K562 (cell line): ENCODE data around the gene TJP3. TPM values are rescaled to one million over a fixed set of nuclear protein-coding genes. Genes with fewer than 3 reads are reported as not detected.

Experiments
- ATF7 ChIP-seq: fragments of 450-650 bp; IDR thresholded peaks from 2 replicates; pipeline ENCODE4 v1.7.1; 2014; ENCODE audit warnings: mild to moderate bottlenecking, moderate library complexity
- CC2D1A ChIP-seq: fragments of 450-650 bp; IDR thresholded peaks from 2 replicates; pipeline ENCODE4 v1.6.1; 2017; ENCODE audit warnings: mild to moderate bottlenecking
- CEBPB ChIP-seq: fragments of 450-650 bp; IDR thresholded peaks from 2 replicates; pipeline ENCODE4 v1.6.1; 2016; ENCODE audit warnings: missing genetic modification characterization, missing compliant biosample characterization
- CXXC5 ChIP-seq: fragments of 250-450 bp; sonication (Bioruptor Pico); IDR thresholded peaks from 2 replicates; pipeline ENCODE4 v1.8.0; 2022; ENCODE audit warnings: inconsistent platforms, mild to moderate bottlenecking, moderate library complexity
- DMBX1 ChIP-seq: fragments of 250-450 bp; sonication (Bioruptor Pico); IDR thresholded peaks from 2 replicates; pipeline ENCODE4 v1.8.0; 2022; ENCODE audit warnings: inconsistent platforms, mild to moderate bottlenecking, moderate library complexity, borderline replicate concordance
- MAZ ChIP-seq, 2 experiments: fragments of 450-650 bp in 1 of 2; sonication (generic) in 1 of 2; formaldehyde crosslinking; IDR thresholded peaks in 1 of 2; conservative IDR thresholded peaks in 1 of 2; 2 replicates each; pipeline versions ENCODE4 v1.4.0 to v1.5.0; 2020; ENCODE audit warnings: mild to moderate bottlenecking in 1 of 2, missing genetic modification reagents in 1 of 2
- MBD1 ChIP-seq: fragments of 250-450 bp; sonication (Bioruptor Pico); IDR thresholded peaks from 2 replicates; pipeline ENCODE4 v1.8.0; 2022; ENCODE audit warnings: inconsistent platforms
- PHF20 ChIP-seq: fragments of 450-650 bp; IDR thresholded peaks from 2 replicates; pipeline ENCODE4 v1.6.1; 2018; ENCODE audit not compliant: partially characterized antibody
- PHF8 ChIP-seq: fragments of 200-600 bp; sonication (generic); IDR thresholded peaks from 2 replicates; pipeline ENCODE4 v1.6.1; 2012; ENCODE audit warnings: mixed run types, mild to moderate bottlenecking, inconsistent platforms, low read length, moderate library complexity, borderline replicate concordance
- POLR3G ChIP-seq: IDR thresholded peaks from 2 replicates; pipeline ENCODE4 v1.6.1; 2011; ENCODE audit not compliant: insufficient read length, insufficient replicate concordance; ENCODE audit errors: extremely low read depth
- RB1 ChIP-seq: fragments of 450-650 bp; IDR thresholded peaks from 2 replicates; pipeline ENCODE4 v1.6.1; 2017; ENCODE audit warnings: low read depth, mild to moderate bottlenecking
- SNRNP70 ChIP-seq: fragments of 200-400 bp; formaldehyde crosslinking; optimal IDR thresholded peaks from 2 replicates; pipeline ENCODE3; 2017; ENCODE audit warnings: low read depth, low read length
- TEAD1 ChIP-seq, 2 experiments: fragments of 450-650 bp in 1 of 2; sonication (generic) in 1 of 2; formaldehyde crosslinking; IDR thresholded peaks; 2 replicates each; pipeline versions ENCODE4 v1.4.0 to v1.8.0; 2020 to 2022; ENCODE audit warnings: mild to moderate bottlenecking in 2 of 2, missing genetic modification reagents in 1 of 2
- ZFPM2 ChIP-seq: fragments of 250-450 bp; sonication (Bioruptor Pico); IDR thresholded peaks from 2 replicates; pipeline ENCODE4 v1.5.1; 2022; ENCODE audit warnings: mild to moderate bottlenecking
- ZNF436 ChIP-seq: fragments of 250-450, 450-650 bp; sonication (Bioruptor Pico); formaldehyde crosslinking; IDR thresholded peaks from 2 replicates; pipeline ENCODE4 v1.7.0; 2020; ENCODE audit warnings: mild to moderate bottlenecking
- ZNF639 ChIP-seq, 2 experiments: fragments of 200-800 bp in 1 of 2; sonication (Bioruptor generic) in 1 of 2; sonication (generic) in 1 of 2; formaldehyde crosslinking in 1 of 2; IDR thresholded peaks in 1 of 2; conservative IDR thresholded peaks in 1 of 2; 2 replicates each; pipeline versions ENCODE4 v1.5.0 to v1.6.1; 2016 to 2020; ENCODE audit warnings: missing compliant biosample characterization in 1 of 2, missing genetic modification characterization in 1 of 2, missing genetic modification reagents in 1 of 2
- ZNF655 ChIP-seq: fragments of 250-450 bp; sonication (Bioruptor Pico); IDR thresholded peaks from 2 replicates; pipeline ENCODE4 v1.5.0; 2021
- polyA plus RNA-seq, 8 experiments: library from polyadenylated mRNA; depleted of rRNA in 4 of 8; stranded (reverse) in 5 of 8; unstranded in 3 of 8; fragments of >200 nt; fragmentation: Nextera tagmentation in 2 of 8; fragmentation: Illumina TruSeq in 1 of 8; extraction: Ambion mirVana in 2 of 8; extraction: Trizol in 1 of 8; gene quantifications; 2 replicates each; pipeline versions ENCODE4 v1.2.1 to v1.2.3, GENCODE V29; 2011 to 2014; ENCODE audit warnings: inconsistent platforms in 1 of 8, missing spikeins in 1 of 8
- total RNA-seq, 7 experiments: library from RNA; depleted of rRNA in 6 of 7; stranded (reverse); fragments of >200 nt in 6 of 7; fragmentation: Illumina TruSeq in 2 of 7; extraction: Trizol in 2 of 7; gene quantifications; 2 replicates each; pipeline versions ENCODE4 v1.2.1 to v1.2.3, GENCODE V29; 2011 to 2021; ENCODE audit warnings: low replicate concordance in 1 of 7
- TF ChIP-seq, protein P1 (sequence below): fragments of 250-450 bp; sonication (Bioruptor Pico); IDR thresholded peaks from 2 replicates; pipeline ENCODE4 v1.8.0; 2022; ENCODE audit warnings: moderate library complexity, mild to moderate bottlenecking, inconsistent platforms
- TF ChIP-seq, protein P2 (sequence below): fragments of 450-650 bp; IDR thresholded peaks from 2 replicates; pipeline ENCODE4 v1.6.1; 2016; ENCODE audit warnings: borderline replicate concordance

The TJP3 gene
- total and polyA plus RNA-seq, 9 of the 15 experiments (the other 6 are each of a cell fraction or from before 2014, with no cell fraction given), result 0.11 to 2.4 (median 0.57) TPM; not detected in 1

- peak; percentile 55; the same call in 1 of the 2 replicates for TF ChIP-seq DMBX1 (CRISPR knock-in tag)
- peak; percentile 90 for TF ChIP-seq CEBPB (tag)
- TF ChIP-seq ZFPM2 (CRISPR knock-in tag), result peak; percentile 27; the same call in 1 of the 2 replicates
- TF ChIP-seq, protein P1, sequence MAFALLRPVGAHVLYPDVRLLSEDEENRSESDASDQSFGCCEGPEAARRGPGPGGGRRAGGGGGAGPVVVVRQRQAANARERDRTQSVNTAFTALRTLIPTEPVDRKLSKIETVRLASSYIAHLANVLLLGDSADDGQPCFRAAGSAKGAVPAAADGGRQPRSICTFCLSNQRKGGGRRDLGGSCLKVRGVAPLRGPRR (CRISPR knock-in tag), result no peak
- TF ChIP-seq, protein P2, sequence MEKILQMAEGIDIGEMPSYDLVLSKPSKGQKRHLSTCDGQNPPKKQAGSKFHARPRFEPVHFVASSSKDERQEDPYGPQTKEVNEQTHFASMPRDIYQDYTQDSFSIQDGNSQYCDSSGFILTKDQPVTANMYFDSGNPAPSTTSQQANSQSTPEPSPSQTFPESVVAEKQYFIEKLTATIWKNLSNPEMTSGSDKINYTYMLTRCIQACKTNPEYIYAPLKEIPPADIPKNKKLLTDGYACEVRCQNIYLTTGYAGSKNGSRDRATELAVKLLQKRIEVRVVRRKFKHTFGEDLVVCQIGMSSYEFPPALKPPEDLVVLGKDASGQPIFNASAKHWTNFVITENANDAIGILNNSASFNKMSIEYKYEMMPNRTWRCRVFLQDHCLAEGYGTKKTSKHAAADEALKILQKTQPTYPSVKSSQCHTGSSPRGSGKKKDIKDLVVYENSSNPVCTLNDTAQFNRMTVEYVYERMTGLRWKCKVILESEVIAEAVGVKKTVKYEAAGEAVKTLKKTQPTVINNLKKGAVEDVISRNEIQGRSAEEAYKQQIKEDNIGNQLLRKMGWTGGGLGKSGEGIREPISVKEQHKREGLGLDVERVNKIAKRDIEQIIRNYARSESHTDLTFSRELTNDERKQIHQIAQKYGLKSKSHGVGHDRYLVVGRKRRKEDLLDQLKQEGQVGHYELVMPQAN, result peak; percentile 81
- TF ChIP-seq POLR3G, result no peak
- TF ChIP-seq ZNF436, result peak; percentile 9; the same call in 1 of the 2 replicates
- TF ChIP-seq CXXC5 (CRISPR knock-in tag), result peak; percentile 80
- TF ChIP-seq ZNF639 (CRISPR knock-in tag; conservative IDR thresholded peaks at IDR 0.05 in 1 of 2, IDR thresholded peaks at IDR 0.05 in 1 of 2), result peak in 1 of 2 experiments; percentile 0; a peak in 1 of 4 replicates
- no peak for TF ChIP-seq SNRNP70
- peak; percentile 77 to 85; a peak in 2 of 4 replicates for TF ChIP-seq MAZ (CRISPR knock-in tag; conservative IDR thresholded peaks at IDR 0.05 in 1 of 2, IDR thresholded peaks at IDR 0.05 in 1 of 2)
- no peak for TF ChIP-seq MBD1
- TF ChIP-seq TEAD1 (CRISPR knock-in tag; IDR thresholded peaks at IDR 0.05), result peak in 1 of 2 experiments; percentile 59; a peak in 3 of 4 replicates
- peak; percentile 17; the same call in 1 of the 2 replicates for TF ChIP-seq RB1
- peak; percentile 33 for TF ChIP-seq PHF20
- TF ChIP-seq PHF8, result peak; percentile 95
- TF ChIP-seq CC2D1A, result no peak
- peak; percentile 99 for TF ChIP-seq ATF7
- TF ChIP-seq ZNF655 (CRISPR knock-in tag), result no peak
Observed at GRCh38 chr19:3762501-3763459, 54.6 kb downstream of the TJP3 start, which contains the start of gene MRPL54 (continued).
